HG03571 (cell line): Measurements from ENCODE around the gene STEAP3.
A peak's percentile ranks its signal among the peaks of the same experiment; 100 is the strongest.

ENCODE experiments used
- ATAC-seq: cut with Tn5 transposase; IDR thresholded peaks from one replicate; pipeline ENCODE4 v1.9.1; 2021; ENCODE audit not compliant: unreplicated experiment

Gene STEAP3

DNA sequence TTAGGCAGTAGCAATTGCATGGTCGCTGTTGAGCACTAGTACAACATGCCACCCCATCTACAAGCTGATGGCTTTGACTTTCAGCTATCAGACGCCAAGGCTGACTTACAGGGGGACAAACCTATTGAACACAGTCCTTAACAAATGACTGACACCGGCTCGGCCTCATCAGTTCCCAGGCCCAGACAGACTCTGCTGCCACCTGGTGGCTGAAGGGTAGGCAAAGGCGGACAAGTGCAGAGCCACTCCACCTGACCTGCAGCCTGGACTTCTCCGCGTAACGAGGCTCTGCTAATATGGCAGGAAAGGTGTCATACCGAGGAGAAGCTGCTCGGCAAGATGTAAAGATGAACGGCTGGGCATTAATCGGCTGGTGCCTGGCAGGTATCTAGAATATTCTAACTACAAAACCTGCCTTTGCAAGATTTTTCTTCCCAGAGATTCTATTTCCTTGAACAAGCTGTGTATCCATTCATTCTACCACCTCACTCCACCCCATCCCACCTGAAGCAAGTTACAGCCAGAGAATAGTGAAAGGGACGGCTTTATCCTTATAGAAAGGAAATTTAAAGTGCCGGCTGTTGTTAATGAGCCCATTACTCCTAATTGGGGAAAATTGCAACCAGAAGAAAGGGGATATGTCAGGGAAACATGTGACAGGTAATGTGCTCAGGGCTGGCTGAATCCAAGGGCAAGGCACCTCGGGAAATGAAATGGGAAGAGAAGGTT lies 67.4 kb downstream of the STEAP3 start:
- ATAC-seq, result peak; percentile 95

DNA sequence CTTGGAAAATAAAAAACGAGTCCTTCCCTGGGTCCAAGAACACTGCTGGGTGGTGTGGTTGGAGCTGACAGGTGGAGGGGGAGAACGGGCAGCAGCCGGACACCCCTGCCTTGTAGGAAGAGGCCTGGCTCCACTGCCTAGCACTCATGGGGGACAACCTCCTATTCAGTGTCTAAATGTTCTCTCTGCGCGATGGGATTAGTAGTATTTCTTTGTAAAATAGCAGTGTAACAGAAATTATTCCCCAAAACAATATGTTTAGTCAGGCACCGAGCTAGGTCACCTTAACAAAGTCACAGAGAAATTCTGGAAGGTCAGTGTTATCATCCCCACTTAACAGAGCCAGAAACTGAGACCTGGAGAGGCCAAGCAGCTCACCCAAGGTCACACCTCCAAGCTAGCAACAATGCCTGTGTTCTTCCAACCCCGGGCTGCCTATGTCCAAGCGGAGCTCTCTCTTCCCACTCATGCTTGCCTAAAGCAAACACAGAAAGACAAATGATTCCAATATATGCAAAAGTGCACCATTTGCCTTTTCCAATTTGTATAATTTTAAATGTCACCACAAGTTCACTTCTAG lies 68.0 kb downstream of the STEAP3 start:
- ATAC-seq, result no peak

DNA sequence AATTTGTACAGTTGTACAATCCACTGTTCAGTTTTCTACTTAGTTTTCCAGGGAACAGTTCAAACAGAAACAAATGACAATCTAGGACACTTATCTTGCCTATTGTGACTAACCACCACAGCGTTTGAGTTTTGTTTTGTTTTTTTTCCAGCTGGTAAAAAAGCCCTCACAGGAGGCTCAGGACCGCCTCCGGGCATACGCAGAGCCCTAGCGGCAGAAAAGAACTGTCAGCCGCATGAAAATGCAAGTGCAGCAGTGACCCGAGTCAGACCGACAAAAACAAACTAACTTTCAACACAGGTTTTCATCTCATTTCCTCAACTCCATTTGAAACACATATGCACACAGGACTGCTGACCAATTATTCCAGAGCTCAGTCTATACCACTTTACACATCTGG lies 68.6 kb downstream of the STEAP3 start:
- ATAC-seq, result no peak

DNA sequence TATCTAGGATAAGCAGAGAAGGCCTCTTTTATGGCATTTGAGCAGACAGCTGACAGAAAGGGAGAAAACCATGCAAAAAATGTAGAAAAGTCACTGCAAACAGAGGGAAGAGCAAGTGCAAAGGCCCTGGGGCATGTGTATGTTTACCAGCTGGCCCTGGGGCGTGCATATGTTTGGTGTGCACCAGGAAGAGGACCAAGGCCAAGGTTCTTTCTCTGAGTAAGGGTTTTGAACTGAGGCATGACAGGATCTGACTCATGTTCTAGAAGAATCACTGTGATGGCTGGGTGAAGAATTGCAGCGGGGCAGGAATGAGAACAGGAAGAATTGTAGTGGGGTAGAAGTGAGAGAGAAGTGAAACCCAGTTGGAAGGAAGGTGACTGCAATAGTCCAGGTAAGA lies 69.6 kb downstream of the STEAP3 start:
- no peak for ATAC-seq

- ATAC-seq, result no peak
Measured at GRCh38 chr2:119293900-119294299, 70.3 kb downstream of the STEAP3 start.

- ATAC-seq, result no peak
Measured at GRCh38 chr2:119294671-119295070, 71.0 kb downstream of the STEAP3 start.

DNA sequence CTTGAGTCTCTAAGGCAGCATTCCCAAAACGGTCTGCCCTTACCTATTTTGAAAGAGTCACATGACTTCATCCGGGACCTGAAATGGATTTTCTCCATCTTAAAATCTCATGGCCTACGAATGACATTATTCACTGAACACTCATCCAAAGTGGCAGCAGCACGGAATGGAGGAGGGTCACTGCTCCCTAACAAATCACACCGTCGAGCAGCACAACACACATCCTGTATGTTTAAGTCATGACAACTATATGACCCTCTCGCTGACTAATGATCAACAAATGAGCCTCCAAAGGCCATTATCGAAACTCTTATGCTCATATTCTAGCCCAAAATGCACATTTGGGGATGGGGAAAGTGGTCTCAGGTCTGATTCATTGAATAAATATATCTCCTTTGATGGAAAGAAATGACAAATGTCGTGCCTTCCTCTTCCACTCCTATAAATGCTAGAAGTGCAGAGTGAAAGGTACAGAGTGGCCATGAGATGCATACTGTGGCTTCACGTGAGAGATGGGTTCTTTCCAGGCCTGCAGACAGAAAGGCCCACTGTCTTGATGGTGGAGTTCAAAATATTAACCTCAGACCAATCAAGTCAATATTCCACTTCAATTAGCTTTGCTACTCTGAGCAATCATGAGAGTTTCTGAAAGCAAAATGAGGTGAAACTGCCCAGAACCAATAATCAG lies 72.2 kb downstream of the STEAP3 start:
- ATAC-seq, result no peak

GRCh38 chr2:119301413-119301812 lies 77.8 kb downstream of the STEAP3 start:
- ATAC-seq, result no peak

DNA sequence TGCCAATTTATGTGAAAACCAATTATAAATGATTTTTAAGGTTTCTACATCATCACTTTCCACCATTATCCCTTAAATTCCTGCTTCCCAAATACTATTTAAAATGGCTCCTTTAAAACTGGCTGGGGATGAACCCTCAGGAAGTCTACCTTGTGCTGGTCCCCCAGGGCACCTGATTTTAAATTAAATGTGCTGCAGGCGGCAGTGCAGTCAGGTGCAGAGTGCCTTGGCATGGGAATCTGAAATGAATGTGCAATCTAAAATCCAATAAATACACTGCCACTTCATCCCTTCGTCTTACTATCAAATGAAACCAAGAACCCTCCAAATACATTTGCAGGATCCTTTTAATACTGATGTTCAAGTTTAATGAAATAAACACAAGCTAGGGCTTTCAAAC lies 81.2 kb downstream of the STEAP3 start:
- no peak for ATAC-seq

DNA sequence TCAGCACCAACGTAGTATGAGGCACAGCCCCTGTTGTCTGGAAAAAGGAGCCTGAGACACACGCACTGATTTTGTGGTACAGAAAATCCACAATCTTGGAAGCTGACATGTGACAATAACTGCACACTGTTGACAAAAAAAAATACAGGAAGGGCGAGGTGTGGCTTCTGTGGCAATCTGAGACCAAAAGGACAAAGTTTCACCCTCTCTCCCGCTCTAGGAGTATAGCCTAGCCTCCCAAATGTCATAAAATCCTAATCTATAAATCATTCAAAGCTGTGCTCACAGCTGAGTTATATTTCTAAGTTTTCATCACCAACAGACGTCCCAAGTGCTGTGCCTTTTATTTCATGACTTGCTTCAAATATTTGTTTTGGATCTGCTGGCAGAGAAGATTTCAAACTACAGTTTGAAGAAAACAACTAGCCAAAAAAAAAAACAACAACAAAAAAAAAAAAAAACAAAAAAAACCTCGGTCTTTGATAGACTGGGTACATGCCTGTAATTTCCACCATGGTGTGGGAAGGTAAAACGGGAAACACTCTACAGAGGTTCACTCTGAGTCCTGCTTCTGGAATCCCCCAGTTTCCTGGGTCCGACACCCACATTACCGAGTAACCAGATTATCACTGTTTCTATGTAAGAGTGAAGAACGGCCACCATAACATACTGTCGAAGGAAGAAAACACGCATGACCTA lies 82.0 kb downstream of the STEAP3 start:
- ATAC-seq, result no peak

DNA sequence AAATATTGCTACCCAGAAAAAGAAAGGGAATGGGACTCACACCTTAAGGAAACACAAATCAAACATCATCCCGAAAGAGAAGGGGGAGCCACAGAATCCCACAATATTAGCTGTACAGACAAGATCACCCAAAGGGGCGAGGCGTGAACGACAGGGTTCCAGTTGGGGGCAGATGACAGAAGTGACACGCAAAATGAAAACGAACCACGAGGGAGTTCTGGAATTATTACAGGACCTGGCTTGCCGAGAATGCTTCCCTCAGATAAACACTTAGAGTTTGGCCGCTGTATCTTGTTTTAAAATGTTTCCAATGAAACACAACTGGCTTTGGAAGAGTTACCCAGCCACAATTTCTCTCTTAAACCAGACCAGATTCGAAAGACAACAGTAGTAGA lies 82.6 kb downstream of the STEAP3 start:
- ATAC-seq, result no peak

DNA sequence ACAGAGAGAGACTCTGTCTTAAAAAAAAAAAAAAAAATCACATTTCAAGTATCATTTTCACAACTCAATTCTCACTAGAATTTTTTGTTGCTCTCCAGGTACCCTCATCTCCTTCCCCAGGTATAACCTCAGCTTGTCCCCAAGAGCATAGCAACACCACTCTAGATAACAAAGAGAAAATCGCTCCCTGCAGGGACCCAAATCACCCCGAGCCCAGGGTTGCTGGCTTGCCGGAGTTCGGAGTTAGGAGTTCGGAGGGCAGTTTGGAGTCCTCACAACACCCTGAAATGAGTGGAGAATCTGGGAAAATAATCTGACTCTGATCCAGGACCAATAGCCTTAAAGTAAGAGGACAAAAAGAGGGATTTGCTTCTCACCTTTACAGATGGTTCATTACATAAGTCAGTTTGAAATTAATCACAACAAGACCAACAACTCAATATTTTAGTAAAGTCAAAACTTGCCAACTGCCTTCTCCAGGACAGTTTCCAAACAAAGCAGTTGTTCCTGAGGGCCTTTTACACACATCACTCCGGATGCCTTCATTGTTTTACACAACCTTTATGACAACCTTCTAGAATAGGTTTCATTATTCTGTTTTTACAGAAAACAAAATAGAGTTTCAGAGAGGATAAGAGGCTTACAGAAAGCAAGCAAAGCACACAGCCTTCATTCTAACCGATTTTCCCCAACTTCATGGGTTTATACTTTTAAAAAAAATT lies 83.9 kb downstream of the STEAP3 start:
- ATAC-seq, result no peak

DNA sequence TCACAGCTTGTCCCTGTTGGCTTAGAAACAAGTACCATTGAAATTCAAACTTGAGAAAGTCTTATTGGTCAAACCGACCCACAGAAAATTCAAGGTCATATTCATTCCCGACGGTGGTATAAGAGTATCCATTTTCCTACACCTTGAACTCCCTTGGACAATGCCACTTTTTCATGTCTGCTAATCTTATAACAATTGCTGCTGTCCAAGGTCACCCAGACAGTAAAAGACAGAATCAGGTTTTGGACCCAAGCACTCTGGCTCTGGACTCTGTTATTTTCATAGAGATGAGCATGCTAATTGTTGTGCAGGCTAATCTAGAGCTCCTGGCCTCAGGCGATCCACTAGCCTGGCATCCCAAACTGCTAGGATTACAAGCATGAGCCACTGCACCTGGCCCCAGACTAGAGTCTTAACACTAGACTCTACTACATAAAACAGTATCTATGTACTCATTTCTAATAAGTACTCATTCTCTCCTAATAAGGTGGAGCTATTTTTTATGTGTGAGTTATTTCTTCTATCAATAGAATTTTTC lies 85.2 kb downstream of the STEAP3 start:
- no peak for ATAC-seq

DNA sequence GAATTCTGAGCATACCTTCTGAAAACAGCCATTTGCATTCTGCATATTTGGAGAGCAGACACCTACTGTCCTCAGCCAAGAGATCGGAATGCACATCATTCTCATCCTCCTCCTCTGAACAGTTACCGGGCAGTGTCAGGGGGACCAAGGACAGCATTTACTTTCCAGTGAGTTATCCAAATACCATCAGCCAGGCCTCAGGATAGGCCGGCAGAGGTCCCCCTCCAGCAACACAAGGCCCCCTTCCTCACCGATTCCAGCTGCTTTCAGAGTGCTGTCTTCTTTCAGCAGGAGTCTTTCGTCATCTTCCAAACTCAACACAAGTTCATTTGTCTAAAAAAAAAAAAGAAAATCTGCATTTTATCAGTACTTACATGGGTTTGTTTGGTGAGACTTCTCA lies 87.7 kb downstream of the STEAP3 start:
- no peak for ATAC-seq

- no peak for ATAC-seq
Measured at GRCh38 chr2:119311831-119312230, 88.2 kb downstream of the STEAP3 start.
